ENCODE data around the gene CAPN14.

DNA sequence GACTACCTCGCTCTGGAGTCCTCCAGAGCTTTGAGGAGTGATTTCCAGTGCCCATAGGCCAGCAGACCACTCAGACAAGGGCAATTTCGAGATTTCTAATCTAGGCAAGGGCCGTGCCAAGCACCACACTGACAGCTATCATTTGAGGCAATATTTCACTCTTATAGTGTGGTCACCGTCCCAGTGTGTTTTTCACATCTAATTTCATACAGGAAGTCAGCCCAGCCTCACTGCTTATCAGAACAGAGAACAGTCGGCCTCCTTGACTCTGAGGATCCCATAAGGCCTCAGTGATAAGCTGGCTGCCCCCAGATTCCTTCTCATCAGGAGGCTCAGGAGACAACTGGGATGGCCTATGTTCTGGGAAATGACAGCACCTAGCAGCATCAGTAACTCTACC lies 581 bp downstream of the CAPN14 start:
- no peak for TF ChIP-seq YY1 (IDR thresholded peaks at IDR 0.05; ENCODE audit: low read depth)
- TF ChIP-seq POLR2AphosphoS5 (IDR thresholded peaks at IDR 0.05; ENCODE audit: low read depth, low read length): no peak
- TF ChIP-seq, protein P1, sequence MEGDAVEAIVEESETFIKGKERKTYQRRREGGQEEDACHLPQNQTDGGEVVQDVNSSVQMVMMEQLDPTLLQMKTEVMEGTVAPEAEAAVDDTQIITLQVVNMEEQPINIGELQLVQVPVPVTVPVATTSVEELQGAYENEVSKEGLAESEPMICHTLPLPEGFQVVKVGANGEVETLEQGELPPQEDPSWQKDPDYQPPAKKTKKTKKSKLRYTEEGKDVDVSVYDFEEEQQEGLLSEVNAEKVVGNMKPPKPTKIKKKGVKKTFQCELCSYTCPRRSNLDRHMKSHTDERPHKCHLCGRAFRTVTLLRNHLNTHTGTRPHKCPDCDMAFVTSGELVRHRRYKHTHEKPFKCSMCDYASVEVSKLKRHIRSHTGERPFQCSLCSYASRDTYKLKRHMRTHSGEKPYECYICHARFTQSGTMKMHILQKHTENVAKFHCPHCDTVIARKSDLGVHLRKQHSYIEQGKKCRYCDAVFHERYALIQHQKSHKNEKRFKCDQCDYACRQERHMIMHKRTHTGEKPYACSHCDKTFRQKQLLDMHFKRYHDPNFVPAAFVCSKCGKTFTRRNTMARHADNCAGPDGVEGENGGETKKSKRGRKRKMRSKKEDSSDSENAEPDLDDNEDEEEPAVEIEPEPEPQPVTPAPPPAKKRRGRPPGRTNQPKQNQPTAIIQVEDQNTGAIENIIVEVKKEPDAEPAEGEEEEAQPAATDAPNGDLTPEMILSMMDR (IDR thresholded peaks at IDR 0.05): no peak
- no peak for TF ChIP-seq CHD2 (IDR thresholded peaks at IDR 0.05; ENCODE audit: low read length, partially characterized antibody)
- TF ChIP-seq, protein P2, sequence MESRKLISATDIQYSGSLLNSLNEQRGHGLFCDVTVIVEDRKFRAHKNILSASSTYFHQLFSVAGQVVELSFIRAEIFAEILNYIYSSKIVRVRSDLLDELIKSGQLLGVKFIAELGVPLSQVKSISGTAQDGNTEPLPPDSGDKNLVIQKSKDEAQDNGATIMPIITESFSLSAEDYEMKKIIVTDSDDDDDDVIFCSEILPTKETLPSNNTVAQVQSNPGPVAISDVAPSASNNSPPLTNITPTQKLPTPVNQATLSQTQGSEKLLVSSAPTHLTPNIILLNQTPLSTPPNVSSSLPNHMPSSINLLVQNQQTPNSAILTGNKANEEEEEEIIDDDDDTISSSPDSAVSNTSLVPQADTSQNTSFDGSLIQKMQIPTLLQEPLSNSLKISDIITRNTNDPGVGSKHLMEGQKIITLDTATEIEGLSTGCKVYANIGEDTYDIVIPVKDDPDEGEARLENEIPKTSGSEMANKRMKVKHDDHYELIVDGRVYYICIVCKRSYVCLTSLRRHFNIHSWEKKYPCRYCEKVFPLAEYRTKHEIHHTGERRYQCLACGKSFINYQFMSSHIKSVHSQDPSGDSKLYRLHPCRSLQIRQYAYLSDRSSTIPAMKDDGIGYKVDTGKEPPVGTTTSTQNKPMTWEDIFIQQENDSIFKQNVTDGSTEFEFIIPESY (IDR thresholded peaks at IDR 0.05; ENCODE audit: borderline replicate concordance, low read depth): no peak
- no peak for TF ChIP-seq RFX5 (IDR thresholded peaks at IDR 0.05; ENCODE audit: low read length)
